ENCODE measurements around the gene CEACAM7. TPM values are rescaled to one million over a fixed set of nuclear protein-coding genes. Genes with fewer than 3 reads are reported as not detected.
A peak's percentile ranks its signal among the peaks of the same experiment; 100 is the strongest.

Gene CEACAM7
- total RNA-seq, 1 donor from 2014 or later: 4.4 TPM

- H3K27ac Mint-ChIP-seq: no peak overlapping the region
- DNase-seq (ENCODE audit: extremely low spot score, unreplicated experiment): peak; percentile 40
Measured at GRCh38 chr19:41641879-41642485, 46.1 kb downstream of the CEACAM7 start.

GRCh38 chr19:41638641-41639081 lies 49.4 kb downstream of the CEACAM7 start:
- no peak for TF ChIP-seq CTCF (conservative IDR thresholded peaks at IDR 0.05)
- Mint-ChIP-seq H3K4me3 (no peak overlapping the region), H3K4me1 (ENCODE audit: unreplicated experiment) (no peaks in the 10 kb centered on the region), H3K9me3 (peaks cover 5% of the 10 kb centered on the region), H3K27ac (no peak overlapping the region), H3K27me3 (no peaks in the 10 kb centered on the region), H3K36me3 (no peaks in the 10 kb centered on the region)
- peak; percentile 39 for DNase-seq (ENCODE audit: extremely low spot score, unreplicated experiment)

More at GRCh38 chr19:41641879-41642485, 46.1 kb downstream of the CEACAM7 start:
- Mint-ChIP-seq H3K27me3 (no peaks in the 10 kb centered on the region), H3K9me3 (peaks cover 5% of the 10 kb centered on the region), H3K4me1 (ENCODE audit: unreplicated experiment) (no peaks in the 10 kb centered on the region), H3K4me3 (no peak overlapping the region), H3K36me3 (no peaks in the 10 kb centered on the region)
- TF ChIP-seq CTCF (conservative IDR thresholded peaks at IDR 0.05): peak; percentile 77

- Mint-ChIP-seq H3K27me3 (no peaks in the 10 kb centered on the region), H3K36me3 (no peaks in the 10 kb centered on the region), H3K27ac (no peak overlapping the region), H3K9me3 (peaks cover 5% of the 10 kb centered on the region), H3K4me3 (no peak overlapping the region), H3K4me1 (ENCODE audit: unreplicated experiment) (no peaks in the 10 kb centered on the region)
- DNase-seq (ENCODE audit: extremely low spot score, unreplicated experiment): no peak
- no peak for TF ChIP-seq CTCF (conservative IDR thresholded peaks at IDR 0.05)
Measured at GRCh38 chr19:41637484-41637883, 50.6 kb downstream of the CEACAM7 start.

GRCh38 chr19:41627966-41628675 lies 59.9 kb downstream of the CEACAM7 start:
- Mint-ChIP-seq H3K4me3 (no peak overlapping the region), H3K9me3 (no peaks in the 10 kb centered on the region), H3K36me3 (no peaks in the 10 kb centered on the region), H3K27ac (no peak overlapping the region), H3K27me3 (no peaks in the 10 kb centered on the region), H3K4me1 (ENCODE audit: unreplicated experiment) (no peaks in the 10 kb centered on the region)
- no peak for TF ChIP-seq CTCF (conservative IDR thresholded peaks at IDR 0.05)
- DNase-seq (ENCODE audit: extremely low spot score, unreplicated experiment): peak; percentile 56

GRCh38 chr19:41626877-41627276 lies 61.2 kb downstream of the CEACAM7 start, which contains the start of gene CEACAM4:
Gene CEACAM4 (minus strand): TSS chr19:41627074. CDS start chr19:41626963, 111 bp downstream.
- Mint-ChIP-seq H3K4me3 (no peak within 1 kb of the TSS), H3K27ac (no peak within 1 kb of the TSS), H3K4me1 (ENCODE audit: unreplicated experiment) (no peaks in the 10 kb centered on the region), H3K36me3 (no peaks in the 10 kb centered on the region), H3K27me3 (no peaks in the 10 kb centered on the region), H3K9me3 (no peaks in the 10 kb centered on the region)
- TF ChIP-seq CTCF (conservative IDR thresholded peaks at IDR 0.05): no peak
- DNase-seq (ENCODE audit: extremely low spot score, unreplicated experiment): peak; percentile 52

Data from type B pancreatic cell (in vitro differentiated cells).